SK-N-SH treated with all-trans-retinoic acid at 6 μM for 48 hours (cell line): Measurements from ENCODE around the gene ZBTB7C.

Source experiments
- ATAC-seq: fragments of 200-7000 bp; cut with Tn5 transposase; 3 replicates; pipeline ENCODE4 v1.9.1; 2020; ENCODE audit warnings: mild to moderate bottlenecking, moderate library complexity
- CSDC2 ChIP-seq: fragments of 250-450 bp; sonication (Bioruptor Pico); IDR thresholded peaks from 2 replicates; pipeline ENCODE4 v1.5.0; 2020; ENCODE audit warnings: mild to moderate bottlenecking, moderate library complexity
- ESRRG ChIP-seq: fragments of 250-450 bp; sonication (Bioruptor Pico); IDR thresholded peaks from 2 replicates; pipeline ENCODE4 v1.6.1; 2021; ENCODE audit warnings: mild to moderate bottlenecking
- GLIS3 ChIP-seq: fragments of 250-450 bp; sonication (Bioruptor Pico); IDR thresholded peaks from 2 replicates; pipeline ENCODE4 v1.5.0; 2020; ENCODE audit warnings: mild to moderate bottlenecking, moderate library complexity
- OSR1 ChIP-seq: fragments of 250-450 bp; sonication (Bioruptor Pico); IDR thresholded peaks from 2 replicates; pipeline ENCODE4 v1.8.0; 2022; ENCODE audit warnings: moderate library complexity, mild to moderate bottlenecking, inconsistent platforms
- PPARA ChIP-seq: fragments of 250-450 bp; sonication (Bioruptor Pico); IDR thresholded peaks from 2 replicates; pipeline ENCODE4 v1.5.0; 2020; ENCODE audit warnings: mild to moderate bottlenecking, borderline replicate concordance
- RARB ChIP-seq: fragments of 250-450 bp; sonication (Bioruptor Pico); IDR thresholded peaks from 2 replicates; pipeline ENCODE4 v1.8.0; 2021; ENCODE audit warnings: mild to moderate bottlenecking, moderate library complexity
- SNAI2 ChIP-seq: fragments of 250-450 bp; sonication (Bioruptor Pico); IDR thresholded peaks from 2 replicates; pipeline ENCODE4 v1.5.0; 2020; ENCODE audit warnings: mild to moderate bottlenecking, moderate library complexity
- TCF4 ChIP-seq: fragments of 250-450 bp; sonication (Bioruptor Pico); IDR thresholded peaks from 2 replicates; pipeline ENCODE4 v1.8.0; 2021; ENCODE audit warnings: mild to moderate bottlenecking, moderate library complexity, borderline replicate concordance
- TOX ChIP-seq: fragments of 250-450 bp; sonication (Bioruptor Pico); IDR thresholded peaks from 2 replicates; pipeline ENCODE4 v1.8.0; 2021; ENCODE audit warnings: mild to moderate bottlenecking, moderate library complexity, borderline replicate concordance
- ZC3H10 ChIP-seq: fragments of 250-450 bp; sonication (Bioruptor Pico); IDR thresholded peaks from 2 replicates; pipeline ENCODE4 v1.5.1; 2021; ENCODE audit warnings: mild to moderate bottlenecking, moderate library complexity
- ZFP3 ChIP-seq: fragments of 250-450 bp; sonication (Bioruptor Pico); IDR thresholded peaks from 2 replicates; pipeline ENCODE4 v1.5.0; 2020; ENCODE audit warnings: mild to moderate bottlenecking, moderate library complexity
- ZFP30 ChIP-seq: fragments of 450-650 bp; formaldehyde crosslinking; IDR thresholded peaks from 2 replicates; pipeline ENCODE4 v1.5.0; 2022; ENCODE audit warnings: mild to moderate bottlenecking, moderate library complexity
- ZNF565 ChIP-seq: fragments of 450-650 bp; formaldehyde crosslinking; conservative IDR thresholded peaks from 2 replicates; pipeline ENCODE4 v1.5.0; 2020; ENCODE audit warnings: low read depth, mild to moderate bottlenecking, moderate library complexity
- ZNF70 ChIP-seq: fragments of 450-650 bp; formaldehyde crosslinking; IDR thresholded peaks from 2 replicates; pipeline ENCODE4 v1.5.0; 2020; ENCODE audit warnings: mild to moderate bottlenecking, moderate library complexity
- TF ChIP-seq, protein P1 (sequence below): fragments of 250-450 bp; sonication (Bioruptor Pico); IDR thresholded peaks from 2 replicates; pipeline ENCODE4 v1.5.1; 2020; ENCODE audit warnings: low read depth, mild to moderate bottlenecking, moderate library complexity
- TF ChIP-seq, protein P2 (sequence below): fragments of 250-450 bp; sonication (Bioruptor Pico); IDR thresholded peaks from 2 replicates; pipeline ENCODE4 v1.8.0; 2021; ENCODE audit warnings: low read depth, mild to moderate bottlenecking, moderate library complexity, borderline replicate concordance

The ZBTB7C gene

DNA sequence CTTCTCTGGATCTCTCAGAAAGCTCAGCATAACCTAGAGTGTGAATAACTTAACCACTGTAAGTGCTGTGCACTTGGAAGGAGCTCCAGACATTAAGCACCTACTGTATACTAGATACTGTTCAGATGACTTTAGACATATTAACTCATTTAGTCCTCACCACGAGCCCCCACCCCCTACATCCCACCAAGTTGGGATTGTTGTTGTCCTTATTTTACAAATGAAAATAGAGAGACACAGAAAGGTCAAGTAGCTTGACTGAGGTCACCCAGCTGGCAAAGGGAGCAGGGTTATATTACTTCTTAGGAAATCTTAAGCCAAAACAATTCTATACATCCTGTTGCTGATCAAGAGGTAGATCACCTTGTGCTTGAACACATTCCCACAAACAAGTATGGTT lies 244.5 kb downstream of the ZBTB7C start:
- no peak for ATAC-seq
- no peak for TF ChIP-seq GLIS3 (CRISPR knock-in tag)
- no peak for TF ChIP-seq ESRRG (CRISPR knock-in tag)
- no peak for TF ChIP-seq ZNF70 (CRISPR knock-in tag)
- TF ChIP-seq SNAI2 (CRISPR knock-in tag), result no peak
- no peak for TF ChIP-seq ZFP30
- no peak for TF ChIP-seq CSDC2 (CRISPR knock-in tag)
- no peak for TF ChIP-seq RARB (CRISPR knock-in tag)
- no peak for TF ChIP-seq ZFP3 (CRISPR knock-in tag)
- TF ChIP-seq PPARA (CRISPR knock-in tag), result no peak
- no peak for TF ChIP-seq ZC3H10 (CRISPR knock-in tag)
- TF ChIP-seq TOX (CRISPR knock-in tag), result no peak

- no peak for ATAC-seq
- TF ChIP-seq TCF4 (CRISPR knock-in tag) (no peak), ZNF70 (CRISPR knock-in tag) (no peak), ZNF565 (CRISPR knock-in tag) (no peak)
- TF ChIP-seq, protein P1, sequence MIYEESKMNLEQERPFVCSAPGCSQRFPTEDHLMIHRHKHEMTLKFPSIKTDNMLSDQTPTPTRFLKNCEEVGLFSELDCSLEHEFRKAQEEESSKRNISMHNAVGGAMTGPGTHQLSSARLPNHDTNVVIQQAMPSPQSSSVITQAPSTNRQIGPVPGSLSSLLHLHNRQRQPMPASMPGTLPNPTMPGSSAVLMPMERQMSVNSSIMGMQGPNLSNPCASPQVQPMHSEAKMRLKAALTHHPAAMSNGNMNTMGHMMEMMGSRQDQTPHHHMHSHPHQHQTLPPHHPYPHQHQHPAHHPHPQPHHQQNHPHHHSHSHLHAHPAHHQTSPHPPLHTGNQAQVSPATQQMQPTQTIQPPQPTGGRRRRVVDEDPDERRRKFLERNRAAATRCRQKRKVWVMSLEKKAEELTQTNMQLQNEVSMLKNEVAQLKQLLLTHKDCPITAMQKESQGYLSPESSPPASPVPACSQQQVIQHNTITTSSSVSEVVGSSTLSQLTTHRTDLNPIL (CRISPR knock-in tag), result no peak
- TF ChIP-seq, protein P2, sequence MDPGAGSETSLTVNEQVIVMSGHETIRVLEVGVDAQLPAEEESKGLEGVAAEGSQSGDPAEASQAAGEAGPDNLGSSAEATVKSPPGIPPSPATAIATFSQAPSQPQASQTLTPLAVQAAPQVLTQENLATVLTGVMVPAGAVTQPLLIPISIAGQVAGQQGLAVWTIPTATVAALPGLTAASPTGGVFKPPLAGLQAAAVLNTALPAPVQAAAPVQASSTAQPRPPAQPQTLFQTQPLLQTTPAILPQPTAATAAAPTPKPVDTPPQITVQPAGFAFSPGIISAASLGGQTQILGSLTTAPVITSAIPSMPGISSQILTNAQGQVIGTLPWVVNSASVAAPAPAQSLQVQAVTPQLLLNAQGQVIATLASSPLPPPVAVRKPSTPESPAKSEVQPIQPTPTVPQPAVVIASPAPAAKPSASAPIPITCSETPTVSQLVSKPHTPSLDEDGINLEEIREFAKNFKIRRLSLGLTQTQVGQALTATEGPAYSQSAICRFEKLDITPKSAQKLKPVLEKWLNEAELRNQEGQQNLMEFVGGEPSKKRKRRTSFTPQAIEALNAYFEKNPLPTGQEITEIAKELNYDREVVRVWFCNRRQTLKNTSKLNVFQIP (CRISPR knock-in tag), result no peak
Measured at GRCh38 chr18:48164116-48164515, 245.1 kb downstream of the ZBTB7C start.

- TF ChIP-seq TCF4 (CRISPR knock-in tag), result 0 out of 2 replicates have a peak, but pooled peaks have one; percentile 5
- no peak for TF ChIP-seq PPARA (CRISPR knock-in tag)
Measured at GRCh38 chr18:48163738-48164115, 245.5 kb downstream of the ZBTB7C start.

DNA sequence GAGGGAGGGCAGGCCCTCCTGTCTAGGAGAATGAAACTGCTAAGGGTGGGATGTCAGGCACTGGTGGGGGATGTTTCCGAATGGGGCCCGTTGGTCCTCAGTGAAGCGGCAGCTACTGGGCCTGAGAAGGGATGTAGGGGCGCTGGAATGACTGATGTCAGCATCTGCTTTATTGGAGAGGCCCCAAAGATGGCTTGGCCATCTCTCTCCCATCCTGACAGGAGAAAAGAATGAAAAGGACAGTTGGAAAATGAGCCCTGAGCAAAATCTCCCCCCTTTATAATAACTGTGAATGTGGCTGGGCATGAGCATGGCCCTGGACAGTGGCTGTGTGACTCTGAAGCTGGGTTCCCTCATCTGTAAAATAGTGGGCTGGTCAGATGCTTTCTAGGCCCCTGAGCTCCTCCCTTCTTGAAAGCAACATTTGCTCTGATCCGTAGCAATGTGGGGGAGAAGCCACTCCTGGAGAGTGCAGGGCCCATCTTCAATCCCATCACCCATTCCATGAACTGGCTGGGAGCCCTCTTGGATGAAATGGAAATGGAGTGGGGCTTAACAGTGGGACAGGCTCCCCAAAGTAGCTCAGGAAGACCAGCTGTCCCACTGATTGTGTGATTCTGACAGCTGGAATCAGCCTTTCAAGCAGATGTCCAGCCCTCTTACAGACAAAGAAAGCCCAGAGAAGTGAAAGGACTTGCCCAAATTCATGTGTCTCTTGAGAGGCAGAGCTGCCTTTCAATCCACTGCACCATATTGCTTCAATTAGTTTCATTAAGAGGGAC lies 246.0 kb downstream of the ZBTB7C start:
- TF ChIP-seq TCF4 (CRISPR knock-in tag) (no peak), RARB (CRISPR knock-in tag) (no peak), OSR1 (CRISPR knock-in tag) (no peak), CSDC2 (CRISPR knock-in tag) (no peak)
- TF ChIP-seq, protein P2 (CRISPR knock-in tag), result no peak
- no peak for ATAC-seq

More at GRCh38 chr18:48163738-48164115, 245.5 kb downstream of the ZBTB7C start:
- no peak for ATAC-seq

GRCh38 chr18:48161911-48162698 lies 247.1 kb downstream of the ZBTB7C start:
- ATAC-seq, result peak; percentile 76
- no peak for TF ChIP-seq ESRRG (CRISPR knock-in tag)
- no peak for TF ChIP-seq RARB (CRISPR knock-in tag)
- no peak for TF ChIP-seq SNAI2 (CRISPR knock-in tag)

- TF ChIP-seq RARB (CRISPR knock-in tag) (no peak), ZC3H10 (CRISPR knock-in tag) (no peak)
- ATAC-seq, result peak; percentile 95
Measured at GRCh38 chr18:48161191-48161910, 247.8 kb downstream of the ZBTB7C start.
